GM23248 (cell line): Measurements from ENCODE around the gene SLFN11.

Experiments
- EZH2 ChIP-seq: fragments of 200-600 bp; sonication (generic); IDR thresholded peaks from 2 replicates; pipeline ENCODE4 v1.6.1; 2018; ENCODE audit warnings: antibody characterized with exemption, mild to moderate bottlenecking; ENCODE audit not compliant: insufficient read depth, poor library complexity, severe bottlenecking
- EZH2phosphoT487 ChIP-seq: fragments of 200-600 bp; sonication (generic); IDR thresholded peaks from 2 replicates; pipeline ENCODE4 v1.6.1; 2018; ENCODE audit warnings: antibody characterized with exemption, moderate library complexity, mild to moderate bottlenecking, low read depth; ENCODE audit not compliant: insufficient read depth

- TF ChIP-seq EZH2 (no peak), EZH2phosphoT487 (no peak)
These were observed 33.1 kb upstream of the SLFN11 start for GRCh38 chr17:35406568-35406967.
